GM19240 (cell line): ENCODE data around the gene LTBP1.

Experiments used
- DNase-seq: peaks from one replicate; pipeline ENCODE4 v3.0.0; 2011; ENCODE audit warnings: low spot score; ENCODE audit not compliant: insufficient read length

LTBP1 gene

DNA sequence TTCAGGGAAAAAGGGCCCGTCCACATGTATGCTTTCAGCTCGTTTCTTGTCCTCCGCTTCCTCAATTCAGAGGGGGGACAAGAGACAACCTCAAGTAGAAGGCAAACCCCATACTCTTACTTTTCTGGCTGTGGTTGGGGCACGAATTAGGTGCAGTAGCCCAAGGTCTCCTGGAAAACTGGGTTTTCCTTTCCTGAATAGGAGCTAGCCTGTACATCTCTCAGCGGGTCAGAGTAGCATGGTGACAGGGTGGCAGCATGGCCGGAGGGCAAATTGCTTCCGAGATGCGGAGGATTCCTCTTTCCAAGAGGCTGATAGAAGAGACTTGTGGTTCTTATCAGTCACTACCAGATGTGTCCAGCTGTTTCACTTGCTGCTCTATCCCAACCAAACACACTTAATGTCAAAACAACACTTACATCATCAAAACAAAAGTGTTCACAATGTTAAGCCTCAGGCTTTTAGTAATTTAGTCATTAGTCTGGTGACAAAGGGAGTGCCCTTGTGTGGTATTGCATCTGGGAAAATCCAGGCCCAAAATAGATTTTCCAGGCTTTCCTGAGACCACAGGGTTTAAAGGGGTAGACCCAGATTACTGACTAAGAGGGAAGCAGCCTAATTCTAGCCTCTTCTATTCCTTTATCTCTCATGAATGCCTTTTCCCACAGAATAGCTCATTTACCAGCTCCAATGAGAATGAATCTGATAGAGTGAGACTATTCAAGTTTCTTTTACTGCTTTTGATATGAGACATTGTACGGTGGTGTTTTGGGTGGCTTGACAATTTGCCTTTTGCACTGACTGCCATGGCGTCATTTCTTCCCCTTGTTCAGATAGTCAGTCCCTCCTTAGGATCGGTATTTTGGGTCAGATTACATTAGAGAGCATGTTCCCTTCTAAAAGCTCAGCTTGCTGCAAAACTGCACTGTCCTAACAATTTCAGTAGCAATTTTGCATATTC, 162.0 kb downstream of the LTBP1 start:
- DNase-seq: no peak

DNA sequence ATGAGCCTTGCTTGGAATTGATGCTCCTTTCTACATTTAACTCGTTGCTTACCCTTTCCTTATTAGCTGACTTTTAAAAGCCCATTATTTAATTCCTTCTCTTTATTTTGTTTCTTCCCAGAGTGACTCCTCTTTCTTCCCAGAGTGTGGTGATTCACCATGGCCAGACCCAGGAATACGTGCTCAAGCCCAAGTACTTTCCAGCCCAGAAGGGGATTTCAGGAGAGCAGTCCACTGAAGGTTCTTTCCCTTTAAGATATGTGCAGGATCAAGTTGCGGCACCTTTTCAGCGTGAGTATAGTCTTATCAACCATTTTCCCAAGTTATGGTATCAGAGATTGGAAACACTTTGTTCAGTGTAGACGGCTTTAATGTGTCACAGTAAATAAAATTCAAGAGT, 163.7 kb downstream of the LTBP1 start:
- no peak for DNase-seq

DNA sequence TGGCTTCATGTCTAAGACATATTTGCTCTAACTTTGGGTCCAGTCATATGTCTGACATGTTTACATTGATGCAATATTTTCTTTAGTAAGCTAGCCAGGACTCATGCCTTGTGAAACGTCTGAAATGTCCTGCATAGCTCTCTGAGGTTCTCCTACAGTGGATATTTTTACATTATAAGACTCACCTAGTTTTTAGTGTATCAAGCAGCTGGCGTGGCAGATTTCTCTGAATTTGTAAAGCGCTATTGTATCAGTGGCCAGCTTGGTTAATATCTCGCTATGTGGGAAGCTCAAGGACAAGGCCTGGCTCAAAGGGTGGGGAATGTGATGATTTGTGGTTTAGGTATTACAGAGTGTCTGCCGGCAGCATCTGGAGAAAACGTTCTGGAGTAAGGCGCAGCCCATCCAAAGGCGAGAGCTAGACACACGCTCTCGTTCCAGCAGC, 164.3 kb downstream of the LTBP1 start:
- DNase-seq: no peak

DNA sequence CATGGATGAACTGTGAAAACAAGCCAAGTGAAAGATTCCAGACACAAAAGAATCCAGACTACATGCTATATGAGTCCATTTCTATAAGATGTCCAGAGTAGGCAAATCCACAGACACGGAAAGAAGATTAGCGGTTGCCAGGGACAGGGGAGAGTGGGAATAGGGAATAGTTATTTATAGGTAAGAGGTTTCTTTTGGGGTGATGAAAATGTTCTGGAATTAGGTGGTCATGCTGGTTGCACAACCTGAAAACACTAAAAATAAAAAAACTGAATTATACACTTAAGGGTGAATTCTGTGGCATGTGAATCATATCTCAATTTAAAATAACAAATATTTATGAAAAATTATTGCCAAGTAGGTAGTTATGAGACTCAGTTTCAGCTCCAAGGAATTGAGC, 168.4 kb downstream of the LTBP1 start:
- no peak for DNase-seq

DNA sequence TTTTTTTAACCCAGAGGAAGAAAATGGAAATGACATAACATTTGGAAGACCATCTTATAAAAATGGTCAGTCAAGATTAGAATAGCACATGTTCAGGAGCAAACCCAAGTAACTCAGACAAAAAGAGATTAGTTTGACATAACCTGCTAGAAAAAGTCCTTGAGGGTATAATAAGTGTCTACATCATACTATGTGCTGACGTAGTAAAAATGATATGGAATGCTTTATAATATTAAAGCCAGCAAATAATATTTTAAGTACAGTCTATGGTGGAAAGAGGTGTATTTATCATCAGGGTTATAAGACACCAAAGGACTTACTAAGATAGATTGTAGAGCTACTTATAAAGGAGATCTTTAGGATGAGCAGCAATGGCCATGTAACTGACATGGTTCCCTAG, 169.0 kb downstream of the LTBP1 start:
- DNase-seq: no peak

DNA sequence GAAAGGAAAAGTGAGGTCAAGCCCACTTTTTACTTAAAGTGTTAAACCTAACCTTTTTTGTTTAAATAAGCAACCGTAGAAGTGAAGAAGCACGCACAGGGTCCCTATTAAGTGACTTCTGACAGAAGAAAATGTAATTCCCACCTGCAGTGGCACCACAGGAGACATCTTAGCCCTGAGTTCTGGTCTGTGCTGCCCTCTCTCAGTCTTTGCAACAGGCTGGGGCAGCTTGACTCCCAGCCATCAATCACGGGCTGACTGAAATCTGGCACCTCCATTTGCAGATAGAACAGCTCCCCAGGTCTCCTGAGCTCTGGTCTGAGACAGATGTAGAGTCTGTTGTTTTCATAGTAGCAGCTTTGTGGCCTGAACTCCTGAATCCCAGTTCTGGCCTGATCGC, 170.0 kb downstream of the LTBP1 start:
- DNase-seq: no peak

DNA sequence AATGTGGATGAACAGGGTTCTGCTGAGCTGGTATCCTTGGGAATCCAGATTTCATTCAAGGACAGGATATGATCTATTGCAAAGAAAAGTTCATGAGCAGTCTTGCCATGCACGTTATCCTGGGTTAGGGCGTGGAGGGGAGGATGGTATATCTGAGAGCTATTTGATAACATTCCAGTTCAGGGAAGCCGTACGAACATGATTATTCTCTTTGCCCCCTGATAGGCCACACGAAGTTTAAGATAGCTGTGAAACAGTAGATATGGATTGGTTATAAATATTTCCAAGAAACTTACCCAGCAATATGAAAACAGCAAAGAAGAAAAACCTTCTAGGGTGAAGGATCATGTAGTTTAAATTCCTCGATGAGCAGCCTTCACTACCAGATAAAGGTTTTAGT, 171.9 kb downstream of the LTBP1 start:
- no peak for DNase-seq

DNA sequence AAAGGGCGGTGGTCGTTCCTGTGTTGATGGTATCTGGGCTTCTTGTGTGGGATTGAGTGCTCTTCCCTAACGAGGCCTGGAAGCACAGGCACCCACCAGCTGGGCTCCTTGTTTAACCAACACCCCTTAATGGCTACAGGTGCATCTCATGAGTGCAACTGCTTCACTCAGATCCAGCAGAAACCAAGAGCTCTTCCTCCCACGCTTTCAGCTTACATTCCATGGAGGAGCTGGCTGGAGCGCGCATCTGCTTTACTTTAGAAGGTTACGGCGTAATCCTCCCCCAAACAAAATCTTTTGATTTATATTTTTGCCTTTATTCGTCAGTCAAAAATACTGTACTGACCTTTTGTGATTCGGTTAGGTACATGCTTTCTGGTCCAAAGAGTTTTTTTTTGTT, 174.7 kb downstream of the LTBP1 start:
- no peak for DNase-seq

DNA sequence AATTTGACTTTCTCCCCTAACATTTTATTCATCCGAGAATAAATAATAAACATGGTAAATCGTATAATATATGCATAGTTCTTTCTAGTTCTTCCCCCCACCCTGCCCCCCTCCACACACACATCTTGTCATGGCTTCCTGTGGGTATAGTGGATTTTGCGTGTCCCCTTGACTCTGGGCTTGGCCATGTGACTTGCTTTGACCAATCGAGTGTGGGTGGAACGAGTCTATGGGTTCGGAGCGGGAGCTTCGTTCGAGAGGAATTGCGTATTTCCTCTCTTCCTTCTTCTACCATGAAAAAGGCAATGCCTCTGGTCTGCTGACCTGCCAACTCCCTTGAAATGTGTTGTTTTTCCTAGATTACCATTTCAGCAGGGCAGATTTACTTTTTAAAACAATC, 175.2 kb downstream of the LTBP1 start:
- no peak for DNase-seq

DNA sequence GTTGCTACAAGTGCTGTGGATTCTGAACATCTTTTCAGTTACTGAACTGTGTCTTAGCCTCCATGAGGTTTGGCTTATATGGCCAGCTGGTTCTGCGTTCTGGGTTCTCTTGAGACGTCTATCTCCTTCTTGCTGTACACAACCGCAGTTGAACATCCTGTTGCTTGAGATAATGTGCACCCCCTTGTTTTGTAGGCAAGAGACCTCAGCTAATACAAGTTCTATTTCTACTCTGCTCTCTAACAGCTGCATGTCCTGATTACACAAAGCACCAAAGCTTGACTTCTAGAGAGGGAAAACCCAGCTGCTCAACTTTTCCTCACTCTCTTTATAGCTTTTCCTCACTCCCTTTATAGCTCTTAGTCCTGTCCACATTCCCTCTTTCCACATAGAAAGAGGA, 176.0 kb downstream of the LTBP1 start:
- DNase-seq: no peak

DNA sequence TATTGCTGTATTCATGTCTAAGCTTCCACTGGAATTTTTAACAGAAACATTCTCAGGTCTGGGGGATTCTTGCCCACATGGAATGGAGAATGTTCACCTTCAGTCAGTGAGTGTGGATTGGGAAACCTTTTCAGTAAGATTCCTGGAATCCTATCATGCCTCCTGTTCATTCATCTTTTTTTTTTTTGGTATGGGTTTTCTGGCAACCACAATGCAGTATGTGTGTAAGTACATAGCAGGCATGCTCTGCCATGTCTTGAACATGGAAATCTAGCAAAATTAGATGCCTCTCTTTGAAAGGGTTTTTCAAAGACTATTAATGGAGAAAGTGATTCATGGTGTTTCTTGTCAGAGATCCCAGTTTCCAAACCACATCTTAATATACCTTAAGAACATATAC, 176.5 kb downstream of the LTBP1 start:
- DNase-seq: no peak

DNA sequence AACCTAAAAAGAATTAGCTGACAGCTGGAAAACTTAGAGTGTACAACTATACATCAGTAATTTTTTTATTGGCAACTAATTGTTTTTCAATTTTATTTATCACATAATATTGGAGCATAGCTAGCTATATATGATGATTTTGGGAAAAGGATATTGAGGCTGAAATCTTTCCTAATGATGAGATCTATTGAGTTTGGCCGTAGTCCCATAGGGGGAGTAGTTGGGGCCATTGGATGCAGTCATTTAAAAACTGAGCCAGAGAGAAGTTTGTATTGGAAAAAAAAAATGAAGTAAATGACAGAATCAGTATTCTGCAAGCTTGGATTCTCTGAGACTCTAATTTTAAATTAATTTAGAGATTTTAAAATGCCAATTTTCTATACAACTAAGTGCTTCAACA, 179.8 kb downstream of the LTBP1 start:
- DNase-seq: no peak

DNA sequence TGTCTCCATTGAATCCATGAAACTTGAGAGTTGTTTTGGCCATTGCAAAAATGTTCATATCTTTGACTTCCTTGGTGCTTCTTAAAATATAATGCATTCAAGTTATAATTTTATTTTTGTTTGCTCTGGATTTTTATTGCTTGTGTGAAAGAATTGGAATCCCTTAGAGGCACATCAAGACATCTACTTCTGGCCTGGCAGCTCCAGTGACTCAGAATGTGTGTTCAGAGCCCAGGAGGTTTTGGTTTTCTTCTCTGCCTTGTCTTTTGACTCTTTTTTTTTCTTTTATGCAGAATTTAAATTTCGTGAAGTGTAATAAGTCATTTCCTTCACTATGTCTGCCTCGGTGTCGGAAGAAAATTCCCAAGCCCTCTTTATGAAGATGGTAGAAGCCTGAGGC, 180.2 kb downstream of the LTBP1 start:
- DNase-seq: no peak

DNA sequence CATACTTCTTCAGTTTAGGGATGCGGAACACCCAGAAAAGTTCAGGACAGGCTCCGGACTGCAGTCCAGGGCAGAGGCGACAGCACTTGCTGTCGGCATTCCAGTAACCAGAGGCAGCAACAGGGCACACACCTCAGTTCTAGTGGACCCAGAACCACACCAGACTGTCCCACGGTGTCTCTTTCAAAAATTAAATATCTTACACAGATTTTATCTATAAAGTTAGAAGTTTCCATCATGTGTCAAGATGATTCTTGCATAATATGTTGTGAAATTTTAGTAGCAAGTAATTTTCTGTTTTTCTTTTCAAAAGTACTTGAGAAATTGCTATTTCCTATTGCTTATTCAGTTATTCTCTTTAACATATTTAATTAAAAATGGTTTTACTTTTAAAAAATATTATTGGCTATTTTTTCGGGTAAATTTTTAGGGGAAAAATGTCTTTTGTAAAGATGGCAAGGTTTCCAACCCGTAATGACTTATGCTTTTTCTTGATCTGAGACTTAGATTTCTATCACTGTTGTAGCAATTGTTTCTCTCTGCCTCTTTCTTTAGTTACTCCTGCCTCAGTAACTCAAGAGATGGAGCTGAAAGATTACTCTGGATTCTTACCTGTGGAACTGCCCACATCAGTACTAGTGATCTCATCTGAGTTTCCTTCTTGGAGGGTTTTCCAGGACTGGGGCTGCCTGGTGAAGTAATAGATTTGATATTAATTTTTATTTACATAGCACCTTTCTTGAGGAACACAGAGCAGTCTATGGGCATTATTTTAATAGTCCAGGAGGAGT, 182.7 kb downstream of the LTBP1 start:
- no peak for DNase-seq

DNA sequence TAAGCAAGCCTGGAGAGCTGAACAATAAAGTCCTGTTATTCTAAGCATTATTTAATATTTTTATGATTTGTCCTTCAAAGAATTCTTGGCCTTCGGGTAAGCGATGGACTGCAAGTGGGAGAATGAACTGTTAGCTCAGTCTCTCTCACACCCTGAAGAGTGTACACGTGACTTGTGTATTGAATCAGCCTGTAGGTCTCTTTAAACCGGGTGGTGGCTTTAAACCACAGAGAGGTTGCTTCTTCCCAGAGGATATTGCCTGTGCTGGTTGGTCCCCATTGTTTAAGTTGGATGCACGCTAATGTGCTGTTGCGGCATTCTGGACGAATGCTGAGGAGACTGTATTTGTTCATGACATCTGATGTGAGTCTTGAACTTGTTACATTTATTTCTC, 183.3 kb downstream of the LTBP1 start:
- DNase-seq: no peak

DNA sequence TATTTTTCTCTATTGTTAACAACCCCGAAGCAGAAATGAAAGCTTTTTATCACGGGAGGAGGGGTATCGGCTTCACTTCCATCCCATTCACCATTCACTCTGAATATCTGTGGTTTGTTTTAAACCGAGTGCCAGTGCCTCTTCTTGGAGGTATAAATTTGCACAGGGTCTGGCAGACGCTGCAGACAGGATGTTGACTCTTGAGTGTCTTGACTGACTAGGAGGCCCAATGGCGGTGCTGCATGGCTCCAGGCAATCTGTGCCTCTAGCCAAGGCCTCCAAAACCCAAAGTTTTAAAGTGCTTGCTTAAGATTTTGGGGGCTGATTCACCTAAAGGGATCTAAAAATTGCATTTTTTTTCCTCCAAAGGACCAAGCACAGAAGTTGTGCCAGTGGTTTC, 183.8 kb downstream of the LTBP1 start:
- DNase-seq: no peak

DNA sequence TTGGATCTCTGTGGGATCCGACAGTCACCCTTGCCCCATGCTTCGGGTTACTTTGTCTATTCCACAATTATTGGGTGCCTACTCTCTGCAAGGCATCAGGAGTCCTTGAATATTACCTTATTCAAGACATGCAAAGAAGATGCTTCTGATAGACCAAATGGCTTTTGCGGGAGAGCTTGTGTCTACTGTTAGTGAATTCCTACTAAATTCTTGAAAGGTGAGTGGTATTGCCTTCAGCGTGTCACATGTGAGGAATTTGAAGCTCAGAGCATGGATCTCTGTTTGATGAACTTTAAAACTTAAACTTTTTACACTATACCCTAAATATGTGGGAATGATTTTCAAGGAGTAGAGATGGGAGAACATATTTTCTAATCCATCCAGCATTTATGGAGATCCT, 184.4 kb downstream of the LTBP1 start:
- no peak for DNase-seq

DNA sequence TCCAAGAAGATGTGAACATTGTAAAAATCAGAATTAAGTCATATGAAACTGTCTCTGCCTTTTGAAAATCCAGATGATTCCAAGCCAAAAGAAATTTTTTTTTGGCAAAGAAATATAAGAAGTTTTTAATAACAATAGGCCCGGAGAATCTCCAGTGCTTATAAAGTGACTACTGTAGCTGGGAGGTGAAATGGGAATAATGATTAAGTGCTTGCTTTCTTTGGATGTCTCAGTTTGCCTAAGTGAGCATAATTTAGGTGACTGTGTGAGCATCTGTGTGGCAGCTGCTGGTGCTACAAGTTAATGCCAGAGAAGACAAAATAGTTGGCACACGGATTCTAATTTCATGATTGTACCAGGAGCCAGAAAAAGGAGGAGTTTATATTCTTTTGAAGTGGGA, 185.0 kb downstream of the LTBP1 start:
- DNase-seq: no peak

DNA sequence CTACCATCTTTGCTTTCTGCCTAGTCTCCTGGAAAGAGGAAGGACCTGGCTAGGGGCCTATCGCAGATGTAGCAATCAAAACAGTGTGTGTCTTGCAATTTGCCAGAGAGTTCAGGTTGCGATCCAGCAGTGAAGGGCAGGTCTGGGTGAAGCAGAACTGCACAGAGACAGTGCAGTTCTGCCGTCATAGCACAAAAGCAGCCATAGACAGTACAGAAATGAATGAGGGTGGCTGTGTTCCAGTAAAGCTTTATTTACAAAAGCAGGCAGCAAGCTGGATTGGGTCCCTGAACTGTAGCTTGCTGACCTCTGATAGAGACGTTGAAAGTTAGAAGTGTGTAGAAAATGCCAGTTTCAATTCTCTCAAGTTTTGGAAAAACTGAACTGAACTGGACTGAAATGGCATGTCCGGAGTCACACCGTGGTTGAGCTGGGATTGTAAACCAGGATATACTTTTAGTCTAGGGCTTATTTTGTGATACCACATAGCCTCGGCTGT, 186.8 kb downstream of the LTBP1 start:
- no peak for DNase-seq

DNA sequence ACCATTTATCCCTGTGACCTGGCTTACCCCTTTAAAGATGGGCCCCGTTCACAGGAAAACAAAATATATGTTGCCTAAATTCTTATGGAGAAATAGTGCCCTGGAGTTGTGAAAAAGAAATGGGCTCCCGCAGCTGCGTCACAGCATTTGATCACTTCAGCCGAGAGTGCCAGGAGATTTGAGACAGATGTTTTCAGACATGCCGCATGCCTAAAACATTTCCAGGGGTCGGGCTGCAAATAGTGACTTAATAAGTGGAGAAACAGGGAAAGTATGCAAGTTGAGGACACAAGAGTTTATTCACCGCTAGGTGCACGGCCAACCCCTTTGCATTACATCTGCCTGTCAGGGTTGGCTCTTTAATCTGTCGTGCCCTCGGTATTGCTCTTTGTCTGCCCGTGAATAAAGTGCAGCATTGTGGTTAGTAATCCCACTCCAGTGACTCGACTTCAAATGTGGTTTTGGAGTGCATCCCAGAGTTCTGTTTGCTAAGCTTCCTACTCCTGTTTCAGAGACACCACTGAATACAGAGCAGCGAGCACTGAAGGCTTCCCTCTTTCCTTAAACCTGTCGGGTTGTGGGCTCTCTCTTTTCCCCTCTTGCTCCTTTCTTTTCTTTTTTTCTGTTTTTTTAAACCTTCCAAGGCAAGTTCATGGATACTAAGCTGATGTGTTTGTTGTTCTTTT, 187.5 kb downstream of the LTBP1 start:
- no peak for DNase-seq

DNA sequence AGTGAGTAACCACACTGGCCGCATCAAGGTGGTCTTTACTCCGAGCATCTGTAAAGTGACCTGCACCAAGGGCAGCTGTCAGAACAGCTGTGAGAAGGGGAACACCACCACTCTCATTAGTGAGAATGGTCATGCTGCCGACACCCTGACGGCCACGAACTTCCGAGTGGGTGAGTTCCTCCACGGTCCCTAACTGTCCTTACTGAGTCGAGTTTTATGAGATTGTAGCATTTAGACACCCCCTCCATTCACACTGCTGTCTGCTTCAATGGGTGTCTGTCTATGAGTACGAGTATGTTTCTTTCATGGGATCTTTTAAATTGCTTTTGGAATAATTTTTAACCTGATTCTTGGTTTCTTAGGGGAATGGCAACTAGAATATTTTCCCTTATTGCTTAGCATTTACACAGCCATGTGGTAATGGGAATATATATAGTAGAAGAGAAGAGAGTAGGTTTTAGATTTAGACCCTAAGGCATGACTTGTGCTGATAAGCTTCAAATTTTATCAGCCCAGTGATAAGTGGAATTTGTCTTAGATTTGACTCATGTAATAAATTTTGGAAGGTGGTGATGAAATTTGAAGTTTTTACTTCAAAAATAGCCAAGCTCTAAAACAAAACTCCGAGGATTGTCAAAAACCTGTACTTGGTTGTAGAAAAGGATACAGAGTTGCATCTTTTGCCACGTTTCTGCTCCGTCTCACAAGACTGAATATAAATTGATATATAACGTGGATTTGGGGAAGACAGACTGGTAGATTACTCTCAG, 188.2 kb downstream of the LTBP1 start:
- DNase-seq: no peak
